GM18508 (cell line): ENCODE measurements around the gene TBXA2R.

ENCODE experiments used
- ATAC-seq: cut with Tn5 transposase; IDR thresholded peaks from one replicate; pipeline ENCODE4 v1.9.1; 2021; ENCODE audit warnings: moderate number of reproducible peaks; ENCODE audit not compliant: insufficient read depth, unreplicated experiment

TBXA2R gene

DNA sequence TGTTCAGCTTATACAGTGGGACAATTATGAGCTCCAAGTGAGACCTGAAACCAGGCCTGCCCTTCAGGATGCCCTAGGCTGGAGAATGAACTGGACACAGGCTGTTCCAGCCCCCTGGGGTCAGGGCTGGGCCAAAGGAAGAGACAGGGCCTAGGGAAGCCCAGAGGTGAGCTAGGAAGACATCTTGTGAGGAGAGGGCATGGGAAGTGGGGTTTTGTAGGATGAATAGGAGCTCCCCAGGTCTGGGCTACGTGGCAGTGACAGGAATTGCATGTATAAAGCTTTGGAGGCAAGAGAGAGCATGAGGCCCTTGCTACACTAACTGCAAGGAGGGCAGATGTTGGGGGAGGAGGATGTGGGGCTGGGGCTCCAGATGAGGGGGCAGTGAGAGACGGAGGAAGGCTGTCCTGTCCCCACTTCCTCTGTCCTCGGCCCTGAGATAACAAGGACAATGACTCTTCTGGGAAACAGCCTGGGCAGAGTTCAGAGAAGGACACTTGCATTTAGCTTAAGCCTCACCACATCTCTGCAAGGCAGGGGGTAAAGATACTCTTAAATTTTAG lies 1.5 kb upstream of the TBXA2R start:
- ATAC-seq: no peak

- no peak for ATAC-seq
These were observed 816 bp upstream of the TBXA2R start for GRCh38 chr19:3607303-3608078.

DNA sequence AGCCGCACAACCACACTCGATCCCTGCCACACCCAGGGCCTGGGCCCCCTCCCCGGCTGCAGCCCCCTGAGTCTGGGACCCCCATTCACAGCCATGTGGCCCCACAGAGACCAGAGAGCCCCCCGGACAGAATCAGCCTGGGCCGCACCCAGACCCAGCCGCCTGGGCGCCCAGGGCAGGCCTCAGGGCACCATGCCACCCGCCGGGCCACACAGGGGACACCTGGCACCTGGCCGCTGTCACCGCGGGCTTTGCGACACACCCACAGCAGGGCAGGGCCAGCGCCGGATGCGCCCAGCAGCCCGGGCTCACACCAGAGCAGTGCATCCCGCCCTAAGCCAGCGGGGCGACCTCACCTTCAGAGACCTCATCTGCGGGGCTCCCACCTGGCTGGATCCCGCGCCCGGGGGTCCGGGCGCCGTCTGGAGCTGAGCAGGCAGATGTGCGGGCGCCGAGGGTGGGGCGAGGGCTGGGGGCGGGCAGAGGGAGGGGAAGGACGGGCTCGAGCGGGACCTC lies 443 bp downstream of the TBXA2R start:
- ATAC-seq: no peak

DNA sequence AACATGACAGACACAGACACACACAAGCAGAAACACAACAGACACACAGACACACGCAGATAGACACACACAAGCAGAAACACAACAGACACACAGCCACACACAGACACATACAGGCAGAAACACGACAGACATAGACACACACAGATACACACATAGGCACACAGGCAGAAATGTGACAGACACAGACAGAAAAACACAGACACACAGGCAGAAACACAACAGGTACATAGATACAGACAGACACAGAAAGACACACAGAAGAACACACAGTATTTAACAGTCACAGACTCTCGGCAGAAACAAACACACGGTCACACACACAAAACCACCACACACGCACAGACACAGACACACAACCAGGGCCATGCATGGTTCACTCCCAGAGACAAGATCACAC lies 905 bp downstream of the TBXA2R start:
- ATAC-seq: no peak

DNA sequence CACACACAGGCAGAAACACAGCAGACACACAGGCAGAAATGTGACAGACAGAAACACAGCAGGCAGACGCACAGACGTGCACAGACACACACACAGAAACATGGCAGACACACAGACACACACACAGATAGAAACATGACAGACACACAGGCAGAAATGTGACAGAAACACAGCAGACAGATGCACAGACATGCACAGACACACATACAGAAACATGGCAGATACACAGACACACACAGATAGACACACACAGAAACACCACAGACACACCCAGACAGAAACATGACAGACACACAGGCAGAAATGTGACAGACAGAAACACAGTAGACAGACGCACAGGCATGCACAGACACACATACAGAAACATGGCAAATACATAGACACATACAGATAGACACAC lies 1.3 kb downstream of the TBXA2R start:
- ATAC-seq: no peak

- no peak for ATAC-seq
These were observed 1.7 kb downstream of the TBXA2R start for GRCh38 chr19:3604987-3605343.

DNA sequence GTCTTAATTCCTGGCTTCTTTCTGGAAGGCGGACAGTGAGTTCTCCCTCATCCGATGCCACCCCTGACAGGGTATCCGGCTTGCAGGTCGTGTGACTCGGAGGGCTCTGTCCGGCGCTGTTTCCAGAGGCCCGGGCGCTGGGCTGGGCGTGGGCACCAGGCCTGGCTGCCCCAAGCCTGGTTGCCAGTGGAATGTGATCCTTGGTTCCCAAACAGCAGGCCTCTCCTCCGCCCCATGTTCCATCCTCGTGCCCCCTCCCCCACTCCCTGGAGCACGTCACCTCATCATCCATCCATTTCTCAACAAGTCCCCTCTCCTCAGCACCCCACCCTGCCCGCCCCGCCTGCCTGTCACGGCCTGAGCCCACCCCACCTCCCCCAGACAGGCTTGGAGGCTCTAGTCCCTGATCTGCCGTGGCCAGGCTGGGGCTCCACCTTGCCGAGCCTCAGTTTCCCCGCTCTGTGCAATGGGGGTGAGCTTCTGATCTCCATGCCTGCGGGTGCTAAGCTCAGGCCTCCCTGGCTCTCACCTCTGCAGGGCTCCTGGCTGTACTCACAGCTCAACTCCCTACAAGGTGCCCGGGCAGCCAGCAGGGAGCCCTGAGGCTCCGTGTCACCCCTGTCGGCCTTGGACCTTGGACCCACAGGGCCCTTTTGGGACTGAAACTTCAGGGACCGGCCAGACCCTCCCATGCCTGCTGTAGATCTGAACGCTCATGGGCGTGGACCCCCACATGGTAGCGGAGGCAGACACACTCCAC lies 2.3 kb downstream of the TBXA2R start:
- ATAC-seq: no peak

DNA sequence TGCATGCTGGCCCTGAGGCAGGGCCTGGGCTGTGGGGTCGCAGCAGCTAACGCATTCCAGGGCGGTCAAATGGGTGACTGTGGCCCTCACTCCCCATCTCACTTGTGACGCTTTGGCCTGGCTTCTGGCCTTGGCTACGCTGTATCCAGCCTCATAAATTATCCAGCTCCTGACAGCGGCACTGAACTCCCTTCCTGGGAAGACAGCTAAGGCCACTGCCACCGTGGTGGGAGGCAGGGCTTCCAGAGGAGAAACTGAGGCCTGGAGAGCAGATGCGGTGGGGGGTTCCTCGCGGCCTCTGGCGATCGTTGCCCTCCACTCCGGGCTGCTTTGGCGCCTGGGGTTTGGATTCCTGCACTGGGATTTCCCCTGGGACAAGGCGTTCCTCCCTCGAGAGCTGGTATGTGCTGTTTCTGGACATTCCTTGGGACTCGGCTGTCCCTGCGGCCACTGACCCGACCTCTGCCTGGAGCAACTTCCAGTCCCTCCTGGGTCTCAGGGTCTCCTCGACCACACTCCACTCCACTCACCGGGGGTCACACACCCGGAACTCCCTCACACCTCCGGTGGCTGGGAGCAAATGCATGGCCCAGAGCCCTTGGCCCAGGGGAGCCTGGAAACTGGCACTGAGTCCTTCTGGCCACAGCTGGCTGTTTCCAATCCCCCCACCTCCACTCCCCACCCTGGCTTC lies 3.4 kb downstream of the TBXA2R start:
- no peak for ATAC-seq

- no peak for ATAC-seq
These were observed 5.7 kb downstream of the TBXA2R start for GRCh38 chr19:3601021-3601420.

DNA sequence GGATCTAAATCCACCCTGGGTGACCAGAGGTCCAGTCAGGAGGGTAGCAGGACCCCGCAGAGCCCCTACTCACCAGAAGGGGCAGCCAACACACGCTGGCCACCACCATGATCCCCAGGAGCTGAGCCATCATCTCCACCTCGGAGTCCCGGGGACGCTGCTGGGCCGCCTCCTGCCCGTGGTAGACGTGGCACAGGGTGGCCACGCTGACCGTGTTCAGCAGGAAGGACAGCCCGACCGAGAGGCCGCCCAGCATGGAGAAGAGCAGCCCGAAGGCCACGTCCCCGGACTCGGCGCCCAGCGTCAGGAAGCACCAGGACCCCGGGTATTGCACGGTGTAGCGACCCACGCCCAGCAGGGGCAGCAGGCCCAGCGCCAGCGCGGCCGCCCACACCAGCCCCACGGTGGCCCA lies 6.9 kb downstream of the TBXA2R start:
- no peak for ATAC-seq

GRCh38 chr19:3595521-3596061 lies 11.1 kb downstream of the TBXA2R start:
- ATAC-seq: no peak

DNA sequence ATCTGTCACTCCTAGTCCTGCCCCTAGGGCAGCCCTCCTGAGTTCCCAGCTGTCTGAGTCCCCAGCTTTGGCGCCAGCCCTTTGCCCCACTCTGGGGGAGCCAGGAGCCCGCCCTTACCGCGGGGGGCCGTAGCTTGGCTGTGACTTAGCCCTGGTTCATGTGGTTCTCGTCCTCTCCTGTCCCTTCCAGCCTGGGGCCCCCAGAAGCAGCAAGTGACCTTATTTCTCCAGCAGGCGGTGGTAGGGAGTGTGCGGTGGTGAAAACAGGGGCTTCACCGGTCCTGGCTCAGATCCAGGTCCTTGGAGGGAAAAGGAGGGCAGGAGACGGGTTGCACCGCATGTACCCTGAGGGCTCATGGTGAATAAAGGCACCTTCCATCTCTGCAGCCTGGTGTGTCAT lies 13.5 kb downstream of the TBXA2R start:
- no peak for ATAC-seq

GRCh38 chr19:3591876-3592613 lies 14.6 kb downstream of the TBXA2R start:
- no peak for ATAC-seq

DNA sequence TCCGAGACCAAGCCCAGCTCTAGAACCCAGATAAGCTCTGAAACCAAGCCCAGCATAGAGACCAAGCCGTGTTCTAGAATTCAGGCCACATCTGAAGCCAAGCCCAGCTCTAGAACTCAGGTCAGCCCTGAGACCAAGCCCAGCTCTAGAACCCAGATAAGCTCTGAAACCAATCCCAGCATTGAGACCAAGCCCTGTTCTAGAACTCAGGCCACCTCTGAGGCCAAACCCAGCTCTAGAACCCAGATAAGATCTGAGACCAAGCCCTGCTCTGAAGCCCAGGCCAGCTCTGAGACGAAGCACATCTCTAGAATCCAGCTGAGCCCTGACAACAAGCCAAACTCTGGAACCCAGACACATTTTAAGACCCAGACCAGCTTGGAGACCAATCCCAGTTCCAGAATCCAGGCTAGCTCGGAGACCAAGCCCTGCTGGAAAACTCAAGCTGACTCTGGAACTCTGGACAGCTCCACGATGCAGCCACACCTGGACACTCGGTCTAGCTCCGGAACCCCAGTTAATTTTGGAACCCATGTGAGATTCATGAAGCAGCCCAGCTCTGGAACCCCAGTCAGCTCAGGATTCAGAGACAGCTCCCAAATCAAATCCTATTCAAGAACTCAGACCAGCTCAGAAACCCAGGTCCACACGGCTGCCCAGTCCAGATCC lies 15.6 kb downstream of the TBXA2R start:
- no peak for ATAC-seq

DNA sequence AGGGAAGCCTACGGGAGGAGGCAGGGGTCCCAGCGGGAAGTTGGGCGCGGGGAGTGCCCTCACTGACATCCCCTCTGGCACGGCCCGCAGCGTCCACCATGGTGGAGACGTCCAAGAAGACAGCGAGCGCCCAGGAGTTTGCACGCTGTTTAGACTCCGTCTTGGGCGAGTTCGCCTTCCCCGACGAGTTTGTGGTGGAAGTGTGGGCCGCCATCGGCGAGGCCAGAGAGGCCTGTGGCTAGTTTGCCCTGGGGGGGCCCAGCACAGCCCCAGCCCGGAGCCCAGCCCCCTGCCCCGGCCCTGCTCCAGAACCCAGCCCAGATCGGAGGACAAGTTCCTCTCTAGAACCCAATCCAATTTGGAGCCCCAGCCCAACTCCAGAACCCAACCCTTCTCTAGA lies 16.7 kb downstream of the TBXA2R start:
- no peak for ATAC-seq

DNA sequence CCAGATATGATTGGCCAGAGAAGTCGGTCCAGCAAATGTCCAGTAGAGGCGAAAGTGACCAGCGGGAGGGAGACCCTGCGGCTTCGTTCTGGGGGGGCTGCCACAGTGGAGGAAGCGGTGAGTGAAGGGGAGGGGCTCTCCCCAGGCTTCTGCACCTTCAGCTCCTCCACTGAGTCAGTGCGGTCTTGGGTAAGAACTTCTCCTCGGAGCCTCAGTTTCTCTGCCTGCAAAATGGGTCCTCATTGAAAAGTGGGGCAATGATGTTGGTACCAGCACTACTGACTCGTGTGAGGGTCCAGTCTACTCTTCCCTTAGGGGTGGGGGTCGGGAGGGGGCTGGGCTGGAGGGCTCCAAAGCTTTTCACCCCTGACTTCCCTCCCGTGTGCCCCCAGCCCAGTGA lies 17.2 kb downstream of the TBXA2R start:
- no peak for ATAC-seq

- no peak for ATAC-seq
These were observed 19.8 kb downstream of the TBXA2R start for GRCh38 chr19:3586707-3587346.

DNA sequence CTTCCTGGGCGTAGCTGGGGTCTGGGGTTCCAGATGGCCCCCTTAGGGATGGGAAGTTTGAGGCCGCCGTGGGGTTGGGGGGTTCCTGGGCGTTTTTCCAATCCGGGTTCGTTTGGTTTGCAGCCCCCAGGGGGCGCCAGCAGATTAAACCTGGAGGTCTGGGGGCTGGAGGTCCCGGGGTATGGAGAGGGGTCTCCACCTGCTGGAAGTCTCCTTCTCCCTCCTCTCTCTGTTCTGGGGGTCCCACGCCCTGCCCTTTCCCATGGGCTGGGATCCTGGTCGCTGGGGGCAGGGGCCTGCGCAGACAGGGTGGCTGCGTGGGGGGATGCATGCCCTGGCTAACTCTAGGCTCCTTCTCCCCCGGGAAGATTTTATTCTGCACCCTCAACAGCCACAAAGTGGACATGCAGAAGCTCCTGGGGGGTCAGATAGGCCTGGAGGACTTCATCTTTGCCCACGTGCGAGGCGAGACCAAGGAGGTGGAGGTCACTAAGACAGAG lies 20.5 kb downstream of the TBXA2R start:
- ATAC-seq: no peak
